HG03039 (cell line): ENCODE data around the gene SUMO4.

Source experiments
- ATAC-seq: cut with Tn5 transposase; IDR thresholded peaks from one replicate; pipeline ENCODE4 v1.9.1; 2021; ENCODE audit warnings: mild to moderate bottlenecking, moderate library complexity; ENCODE audit not compliant: unreplicated experiment

SUMO4 gene

DNA sequence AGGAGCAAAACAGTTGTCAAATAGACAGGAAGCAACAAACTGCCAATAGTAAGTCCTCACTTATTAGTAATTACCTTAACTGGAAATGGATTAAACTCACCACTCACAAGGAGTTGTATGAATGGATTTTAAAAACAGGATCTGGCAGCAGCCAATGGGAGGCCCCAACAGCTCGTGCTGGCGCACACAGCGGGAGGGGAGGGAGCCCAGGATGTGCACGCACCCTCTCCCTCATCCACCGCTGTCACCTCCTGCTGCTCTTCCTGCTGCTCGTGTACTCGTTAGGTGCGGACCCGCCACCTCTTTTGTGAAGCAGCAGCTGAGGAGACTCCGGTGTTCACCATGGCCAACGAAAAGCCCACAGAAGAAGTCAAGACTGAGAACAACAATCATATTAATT lies at the start of gene SUMO4:
SUMO4 (plus strand) TSS at position 213 of the 400 bp plus-strand sequence; CDS start at position 343, 130 bp downstream.
- ATAC-seq: no peak

DNA sequence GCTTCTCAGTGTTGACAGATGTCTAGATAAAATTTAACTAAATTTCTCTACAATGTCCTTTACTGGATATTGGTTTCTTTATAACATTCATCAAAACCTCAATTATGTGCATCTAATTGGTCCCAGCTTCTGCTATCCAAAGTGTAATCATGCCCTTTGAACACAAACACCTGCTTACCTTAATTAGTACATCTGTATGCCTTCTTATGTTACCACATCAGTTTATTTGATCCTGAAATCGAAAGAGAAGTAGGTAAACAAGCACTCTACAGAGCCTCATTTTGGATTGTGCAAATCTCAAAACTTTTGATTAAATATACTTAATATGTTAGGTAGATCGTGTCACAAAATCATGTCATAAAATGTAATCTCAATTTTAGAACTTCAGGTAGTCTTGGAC lies 46.1 kb upstream of the SUMO4 start:
- ATAC-seq: no peak

DNA sequence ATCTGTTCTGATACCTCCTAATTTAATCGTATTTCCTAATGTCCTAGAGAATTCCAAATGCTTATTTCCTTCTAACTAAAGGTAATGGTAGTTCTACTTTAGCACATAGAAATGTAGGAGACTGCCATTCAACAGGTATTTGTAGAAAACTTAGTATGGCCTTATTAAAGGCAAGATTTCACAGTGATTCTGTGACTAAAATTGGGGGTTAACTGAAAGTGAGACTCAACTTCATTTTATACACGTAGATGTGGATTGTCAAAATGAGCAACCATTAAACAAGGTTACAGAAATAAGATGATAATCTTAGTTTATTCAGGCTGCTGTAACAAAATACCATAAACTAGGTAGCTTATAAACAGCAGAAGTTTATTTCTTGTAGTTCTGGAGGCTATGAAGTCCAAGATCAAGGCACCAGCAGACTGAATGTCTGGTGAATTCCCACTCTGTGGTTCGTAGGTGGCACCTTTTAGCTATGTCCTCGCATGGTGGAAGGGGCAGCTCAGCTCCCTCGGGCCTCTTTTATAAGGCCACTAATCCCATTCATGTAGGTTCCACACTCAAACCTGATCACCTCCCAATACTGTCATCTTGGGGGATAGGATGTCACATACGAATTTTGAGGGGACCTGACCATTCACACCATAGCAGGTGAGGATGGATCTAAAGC lies 43.8 kb upstream of the SUMO4 start:
- no peak for ATAC-seq

DNA sequence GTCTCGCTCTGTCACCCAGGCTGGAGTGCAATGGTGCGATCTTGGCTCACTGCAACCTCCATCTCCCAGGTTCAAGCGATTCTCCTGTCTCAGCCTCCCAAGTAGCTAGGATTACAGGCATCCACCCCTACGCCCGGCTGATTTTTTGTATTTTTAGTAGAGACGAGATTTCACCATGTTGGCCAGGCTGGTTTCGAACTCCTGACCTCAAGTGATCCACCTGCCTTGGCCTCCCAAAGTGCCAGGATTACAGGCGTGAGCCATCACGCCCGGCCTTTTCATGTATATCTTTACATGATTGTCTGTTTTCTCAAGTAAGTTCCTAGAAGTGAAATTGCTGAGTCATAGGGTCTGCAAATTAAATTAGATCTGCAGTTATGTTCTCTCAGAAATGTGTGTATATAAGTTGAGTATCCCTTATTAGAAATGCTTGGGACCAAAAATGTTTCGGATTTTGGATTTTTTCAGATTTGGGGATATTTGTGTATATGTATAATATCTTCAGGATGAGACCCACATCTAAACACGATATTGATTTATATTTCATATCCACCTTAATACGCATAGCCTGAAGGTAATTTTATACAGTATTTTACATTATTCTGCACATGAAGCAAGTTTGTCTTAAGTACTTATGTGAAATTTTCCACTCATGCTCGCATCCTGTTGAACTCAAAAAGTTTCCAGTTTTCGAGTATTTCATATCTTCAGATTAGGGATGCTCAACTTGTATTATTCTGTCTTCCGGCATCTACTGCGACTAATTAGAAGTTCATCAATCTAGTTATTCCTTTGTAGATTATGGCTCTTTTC lies 42.1 kb upstream of the SUMO4 start:
- no peak for ATAC-seq

DNA sequence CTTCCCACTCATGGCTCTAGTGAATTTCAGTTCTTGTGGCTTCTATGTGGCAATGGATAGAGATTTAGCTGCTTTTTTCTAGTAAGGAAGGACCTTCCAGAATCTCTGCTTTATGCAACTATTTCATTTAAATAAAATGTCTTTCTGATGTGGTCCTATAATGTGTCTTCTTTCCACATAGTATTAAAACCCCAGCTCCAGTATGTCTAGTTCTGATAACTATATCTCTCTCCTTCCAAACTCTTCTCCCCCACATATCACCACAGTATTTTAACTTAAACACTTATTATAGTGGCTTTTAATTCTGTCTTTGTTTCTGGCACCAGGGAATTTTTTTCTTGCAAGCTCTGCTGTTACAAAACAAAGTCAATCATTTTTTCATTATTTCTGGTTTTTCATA lies 40.6 kb upstream of the SUMO4 start:
- ATAC-seq: no peak

DNA sequence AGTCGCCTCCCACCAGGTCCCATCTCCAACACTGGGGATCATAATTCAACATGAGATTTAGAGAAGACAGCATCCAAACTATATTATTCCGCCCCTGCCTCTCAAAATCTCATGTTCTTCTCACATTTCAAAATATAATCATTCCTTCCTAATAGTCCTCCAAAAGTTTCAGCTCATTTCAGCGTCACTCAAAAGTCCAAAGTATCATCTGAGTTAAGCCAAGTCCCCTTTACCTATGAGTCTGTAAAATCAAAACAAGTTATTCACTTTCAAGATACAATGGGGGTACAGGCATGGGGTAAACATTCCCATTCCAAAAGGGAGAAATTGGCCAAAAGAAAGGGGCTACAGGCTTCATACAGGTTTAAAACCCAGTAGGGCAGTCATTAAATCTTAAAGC lies 39.5 kb upstream of the SUMO4 start:
- no peak for ATAC-seq

DNA sequence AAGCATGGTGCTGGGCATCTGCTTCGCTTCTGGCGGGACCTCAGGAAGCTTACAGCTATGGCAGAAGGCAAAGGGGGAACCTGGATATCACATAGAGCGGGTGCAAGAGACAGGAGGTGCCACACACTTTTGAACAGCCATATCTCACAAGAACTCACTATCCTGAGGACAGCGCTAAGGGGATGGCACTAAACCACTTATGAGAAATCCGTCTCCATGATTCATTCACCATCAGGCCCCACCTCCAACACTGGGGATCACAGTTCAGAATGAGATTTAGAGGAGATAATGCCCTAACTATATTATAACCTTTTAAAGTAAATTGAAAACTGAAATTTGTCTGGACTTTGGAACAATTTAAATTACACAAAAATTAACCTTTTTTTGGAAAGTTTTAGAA lies 37.8 kb upstream of the SUMO4 start:
- no peak for ATAC-seq

DNA sequence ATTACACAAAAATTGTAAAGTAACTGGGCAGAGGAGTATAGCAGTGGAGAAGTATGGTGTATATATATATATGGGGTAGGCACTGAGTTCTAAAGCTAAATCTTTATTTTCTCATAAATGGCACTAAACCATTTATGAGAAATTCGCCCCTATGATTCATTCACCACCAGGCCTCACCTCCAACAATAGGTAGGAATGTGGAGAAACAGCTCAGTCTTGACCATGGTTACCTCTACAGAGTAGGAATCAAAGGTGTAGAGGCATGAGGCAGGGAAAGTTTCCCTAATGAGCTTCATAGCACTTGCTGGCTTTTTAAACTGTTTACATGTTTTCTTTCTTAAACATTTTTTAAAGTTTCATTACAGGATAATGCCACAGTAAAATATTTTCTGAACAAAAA lies 36.9 kb upstream of the SUMO4 start:
- ATAC-seq: no peak

DNA sequence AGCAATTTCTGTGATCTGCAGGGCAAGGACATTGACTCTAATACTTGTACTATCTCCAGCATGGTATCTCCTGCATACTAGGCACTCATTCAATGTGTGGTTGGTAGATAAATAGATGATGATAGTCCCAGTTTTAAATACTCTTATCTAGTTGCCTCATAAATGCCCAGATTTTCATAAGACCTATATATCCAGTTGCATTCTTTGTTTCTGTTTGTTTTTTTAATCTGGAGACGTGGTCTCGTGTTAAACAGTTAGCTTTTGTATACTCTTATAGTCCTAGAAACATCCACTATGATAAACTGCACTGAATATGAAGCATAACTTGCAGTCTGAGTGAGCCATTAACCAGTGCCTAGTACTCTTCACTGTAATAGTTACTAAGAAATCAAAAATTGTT lies 35.5 kb upstream of the SUMO4 start:
- ATAC-seq: no peak

DNA sequence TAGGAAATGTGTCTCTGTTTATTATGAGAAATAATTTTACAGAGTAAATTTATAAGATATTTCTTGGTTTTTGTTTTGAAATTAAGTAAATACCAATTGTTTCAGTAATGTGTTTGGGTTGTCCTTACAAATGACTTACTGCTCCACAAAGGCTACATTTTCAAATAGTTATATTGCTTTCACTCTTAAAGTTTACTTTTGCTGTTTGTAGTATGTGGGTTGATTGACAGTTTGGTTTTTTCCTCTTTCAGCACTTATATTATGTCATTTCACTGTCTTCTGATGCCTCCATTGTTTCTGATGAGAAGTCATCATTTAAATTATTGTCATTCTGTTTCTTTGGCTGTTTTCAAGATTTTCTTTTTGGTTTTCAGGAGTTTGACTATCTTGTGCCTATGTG lies 34.9 kb upstream of the SUMO4 start:
- ATAC-seq: no peak

DNA sequence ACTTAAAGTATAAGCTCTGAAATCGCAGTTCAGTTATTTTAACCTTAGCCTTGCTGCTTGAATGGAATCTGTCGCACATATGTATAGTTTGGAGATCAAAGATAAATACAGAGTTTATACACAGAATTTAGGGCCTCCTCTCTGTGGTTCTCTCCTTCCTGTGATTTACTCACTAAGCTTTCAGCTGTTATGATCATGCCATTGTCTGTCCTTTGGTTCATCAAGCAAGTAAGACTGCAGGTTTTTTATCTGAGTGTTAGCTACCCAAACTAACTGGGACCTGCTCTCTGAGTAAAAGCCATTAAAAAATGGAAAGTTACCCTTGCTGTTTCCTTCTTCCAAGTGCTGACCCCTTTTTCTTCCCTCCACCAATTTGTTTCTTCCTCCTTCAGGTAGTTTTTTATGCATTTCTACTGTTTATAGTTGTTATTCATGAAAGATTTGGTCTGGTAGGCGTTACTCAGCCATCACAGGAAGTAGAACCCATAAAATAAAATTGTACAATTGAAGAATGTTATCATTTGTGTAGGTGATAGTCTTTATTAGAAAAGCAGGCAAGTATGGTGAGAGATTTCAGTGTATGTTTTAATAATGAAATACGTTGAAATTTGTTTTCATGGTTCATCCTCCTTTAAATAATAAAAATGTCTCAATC lies 33.7 kb upstream of the SUMO4 start:
- no peak for ATAC-seq

DNA sequence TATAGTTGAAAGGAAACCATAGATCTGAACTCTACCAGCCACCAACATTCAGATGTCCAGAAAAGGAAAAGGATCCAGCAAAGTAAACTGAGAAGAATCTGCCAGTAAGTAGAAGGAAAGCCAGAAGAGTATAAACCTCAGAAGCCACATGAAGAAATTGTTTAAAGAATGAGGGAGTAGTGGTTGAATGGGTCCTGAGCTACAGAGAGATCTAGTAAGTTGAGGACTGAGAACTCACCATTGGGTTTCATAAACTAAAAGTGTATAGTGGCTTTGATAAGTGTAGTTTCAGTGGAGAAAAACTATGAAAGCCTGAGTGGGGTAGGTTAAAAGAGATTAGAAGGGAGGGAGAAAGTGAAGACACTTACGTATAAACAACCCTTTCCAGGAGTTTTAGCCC lies 32.0 kb upstream of the SUMO4 start:
- ATAC-seq: no peak

DNA sequence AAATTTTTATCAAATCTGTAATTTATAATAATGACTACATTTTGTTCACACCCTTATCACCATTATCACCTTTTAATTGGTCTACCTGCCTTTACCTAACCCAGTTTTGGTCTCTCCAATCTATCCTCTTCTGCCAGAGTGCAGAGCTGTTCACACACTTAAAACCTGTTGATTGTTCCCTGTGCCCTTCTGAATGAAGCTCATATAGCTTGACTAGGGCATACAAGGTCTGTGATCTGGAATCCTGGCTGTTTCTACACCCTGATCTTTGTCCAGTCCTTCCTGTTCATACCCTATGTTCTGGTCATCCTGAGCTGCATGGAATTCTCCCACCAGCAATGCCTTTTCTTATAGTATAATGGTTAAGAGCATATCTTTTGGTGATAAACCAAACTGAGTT lies 28.9 kb upstream of the SUMO4 start:
- ATAC-seq: no peak

DNA sequence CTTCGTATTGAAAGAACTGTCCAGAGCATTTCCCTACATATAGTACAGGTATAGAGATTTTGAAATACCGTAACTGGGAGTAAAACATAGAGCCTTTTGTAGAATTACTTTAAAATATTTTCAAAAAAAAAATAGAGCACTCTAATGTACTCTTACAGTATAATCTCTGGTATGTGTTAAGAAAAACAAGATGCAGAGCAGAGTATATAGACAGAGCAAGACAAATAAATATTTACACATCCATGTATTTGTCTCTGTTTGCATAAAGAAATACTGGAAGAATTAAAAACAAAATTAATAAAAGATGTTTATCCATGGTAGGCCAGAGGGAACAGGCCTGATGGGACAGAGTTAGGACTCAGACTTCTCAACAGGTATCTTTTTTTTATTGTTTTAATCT lies 28.0 kb upstream of the SUMO4 start:
- ATAC-seq: no peak

DNA sequence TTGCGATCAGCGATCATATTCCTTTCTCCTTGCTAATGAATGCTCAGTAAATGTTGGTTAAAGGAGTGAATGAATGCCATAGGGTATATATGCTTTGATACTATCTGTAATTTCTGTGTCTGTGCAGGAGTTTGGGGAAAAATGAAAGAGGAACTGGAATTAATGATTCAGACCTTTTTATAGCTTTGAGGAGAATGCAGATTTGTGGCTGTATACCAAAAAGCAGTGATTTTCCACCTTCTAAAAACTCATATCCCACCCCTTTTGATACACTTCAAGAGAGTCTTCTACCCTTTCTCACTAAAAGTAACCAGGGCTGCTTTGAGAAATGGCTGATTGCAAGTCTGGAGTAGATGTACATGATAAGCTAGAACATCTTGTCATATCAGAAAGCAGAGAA lies 26.6 kb upstream of the SUMO4 start:
- no peak for ATAC-seq

DNA sequence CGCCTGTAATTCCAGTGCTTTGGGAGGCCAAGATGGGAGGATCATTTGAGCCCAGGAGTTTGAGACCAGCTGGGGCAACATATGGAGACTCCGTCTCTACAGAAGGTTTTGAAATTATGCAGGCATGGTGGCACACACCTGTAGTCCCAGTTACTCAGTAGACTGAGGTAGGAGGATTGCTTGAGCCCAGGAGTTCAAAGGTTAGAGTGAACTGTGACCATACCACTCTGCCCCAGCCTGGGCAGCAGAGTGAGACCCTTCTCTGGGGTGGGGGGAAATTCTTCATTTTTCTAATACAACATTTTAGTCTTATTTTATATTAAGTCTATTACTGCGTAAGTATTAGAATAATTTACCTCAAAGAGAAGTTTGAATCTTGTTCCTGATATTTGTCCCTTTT lies 20.1 kb upstream of the SUMO4 start:
- ATAC-seq: no peak

DNA sequence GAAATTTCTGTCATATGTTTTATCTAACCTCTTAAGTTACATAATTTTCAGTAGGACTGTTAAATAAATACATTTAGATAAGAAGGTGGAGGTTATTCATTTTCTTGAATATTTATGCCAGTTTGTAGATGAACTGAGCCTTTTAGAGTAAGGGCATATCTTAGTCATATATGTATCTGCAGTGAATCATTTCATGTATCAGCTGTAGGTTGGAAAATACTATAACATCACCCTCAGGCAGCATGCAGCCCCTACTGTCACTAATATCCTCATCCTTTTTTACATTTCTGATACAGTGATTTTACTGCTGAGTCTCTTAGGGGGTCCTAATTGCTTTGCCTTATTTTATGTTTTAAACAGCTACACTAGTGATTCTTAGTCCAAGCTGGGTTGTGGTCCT lies 19.5 kb upstream of the SUMO4 start:
- ATAC-seq: no peak

DNA sequence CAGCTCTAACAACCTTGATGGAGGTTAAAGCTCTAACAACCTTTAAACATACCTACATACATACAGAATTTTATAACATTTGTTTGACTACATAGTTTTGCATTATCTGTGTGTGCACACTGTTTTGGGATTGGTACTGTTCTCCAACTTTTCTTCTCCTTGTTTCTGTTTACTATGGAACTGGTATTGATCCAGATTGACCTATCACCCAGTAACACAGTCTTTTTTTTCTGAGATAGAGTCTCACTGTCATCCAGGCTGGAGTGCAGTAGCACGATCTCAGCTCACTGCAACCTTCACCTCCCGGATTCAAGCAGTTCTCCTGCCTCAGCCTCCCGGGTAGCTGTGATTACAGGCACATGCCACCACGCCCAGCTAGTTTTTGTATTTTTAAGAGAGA lies 16.7 kb upstream of the SUMO4 start:
- ATAC-seq: no peak

DNA sequence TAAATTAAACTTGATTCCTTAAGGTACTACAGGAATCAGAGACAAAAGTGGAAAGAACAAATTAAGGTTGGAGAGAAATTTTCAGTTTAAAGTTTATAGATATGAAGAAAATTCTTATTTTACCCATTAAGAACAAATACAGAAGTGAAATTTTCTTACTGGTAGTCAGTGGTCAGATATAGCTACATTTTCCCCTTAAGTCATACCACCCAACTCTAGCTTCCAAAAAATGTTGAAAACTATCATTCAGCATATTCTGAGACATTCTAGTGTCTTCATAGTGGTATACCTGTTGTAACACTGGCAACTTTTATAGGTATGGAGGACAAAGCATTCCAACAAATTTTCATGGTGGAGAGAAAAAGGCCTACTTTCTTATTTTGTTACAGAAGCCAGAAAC lies 15.6 kb upstream of the SUMO4 start:
- ATAC-seq: no peak

DNA sequence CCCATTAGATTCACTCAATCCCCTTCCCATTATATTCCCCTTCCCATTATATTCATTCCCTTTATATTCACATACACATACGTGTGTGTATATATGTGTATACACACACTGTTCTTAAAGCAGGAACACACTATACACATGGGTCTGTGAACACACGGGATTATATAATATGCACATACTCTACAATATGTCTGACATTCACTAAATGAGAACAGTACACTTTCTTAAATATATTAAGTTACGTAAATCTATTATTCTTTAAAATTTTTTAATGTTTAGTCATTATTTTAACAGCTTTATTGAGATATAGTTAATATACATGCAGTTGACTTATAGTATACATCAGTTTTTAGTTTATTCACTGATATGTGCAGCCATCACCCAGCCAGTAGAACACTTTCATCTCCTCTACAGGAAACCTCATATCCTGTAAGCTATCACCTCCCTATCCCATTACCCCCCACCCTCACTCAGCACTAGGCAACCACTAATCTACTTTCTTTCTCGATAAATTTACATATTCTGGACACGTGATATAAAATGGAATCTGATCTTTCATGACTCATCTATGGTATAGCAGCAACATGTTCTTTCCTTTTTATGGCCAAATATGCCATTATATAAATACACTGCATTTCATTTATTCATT lies 13.9 kb upstream of the SUMO4 start:
- no peak for ATAC-seq

DNA sequence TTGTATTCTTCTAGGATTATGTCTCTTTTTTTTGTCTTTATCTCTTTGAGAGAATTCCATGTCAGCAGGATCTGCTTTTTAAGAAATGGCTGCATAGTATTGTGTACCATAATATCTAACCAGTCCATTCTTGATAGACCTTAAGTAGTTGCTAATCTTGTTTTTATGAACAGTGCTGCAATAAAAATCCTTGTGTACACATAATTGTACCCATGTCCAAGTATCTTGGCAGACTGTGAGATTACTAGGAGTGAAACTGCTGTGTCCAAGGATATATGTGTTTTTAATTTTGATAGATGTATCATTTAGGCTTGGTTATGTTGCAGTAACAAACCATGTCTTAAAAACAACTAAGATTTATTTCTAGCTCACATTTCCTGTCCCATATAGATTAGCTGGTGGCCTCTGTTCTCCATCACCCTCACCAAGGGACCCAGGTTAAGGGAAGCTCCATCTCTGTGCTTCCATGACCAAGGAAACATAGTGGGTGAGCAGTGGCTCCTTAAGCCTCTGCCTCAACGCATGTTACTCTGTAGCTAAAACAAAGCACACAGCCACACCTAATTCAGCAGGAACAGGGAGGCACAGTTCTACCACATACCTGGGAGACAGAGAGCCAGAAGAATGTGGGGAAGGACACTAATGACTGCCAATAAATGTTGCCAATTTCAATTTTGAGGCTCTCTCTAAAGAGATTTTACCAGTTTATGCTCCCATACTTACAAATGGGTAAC lies 12.1 kb upstream of the SUMO4 start:
- ATAC-seq: no peak
